Left ventricle myocardium superior (tissue), 1 donor: Measurements from ENCODE around the gene ALG2. TPM values are rescaled to one million over a fixed set of nuclear protein-coding genes. Genes with fewer than 3 reads are reported as not detected.

Experiments
- ATAC-seq: fragments of 200-7000 bp; cut with Tn5 transposase; one replicate; pipeline ENCODE4 v1.9.1; 2020; ENCODE audit warnings: mild to moderate bottlenecking, moderate library complexity
- DNase-seq: peaks from one replicate; pipeline ENCODE4 v3.0.0-alpha.2; 2020
- intact Hi-C: fragments of 100-400 bp; cut with micrococcal nuclease; formaldehyde crosslinking; loops from one replicate; pipeline ENCODE4 v1.11.0; 2022
- total RNA-seq: library from RNA; stranded (reverse); fragmentation: NEBNext Ultra II Directional; extraction: Animal tissue kit (Norgen Biotek cat#: 25700); gene quantifications from one replicate; pipeline ENCODE4 v1.2.1, GENCODE V29; 2021
- donor health status: DM: no; HTN: yes; CAD: no; lungs with severe emphysema.

Gene ALG2
- total RNA-seq, 1 donor from 2014 or later: 15.0 TPM

DNA sequence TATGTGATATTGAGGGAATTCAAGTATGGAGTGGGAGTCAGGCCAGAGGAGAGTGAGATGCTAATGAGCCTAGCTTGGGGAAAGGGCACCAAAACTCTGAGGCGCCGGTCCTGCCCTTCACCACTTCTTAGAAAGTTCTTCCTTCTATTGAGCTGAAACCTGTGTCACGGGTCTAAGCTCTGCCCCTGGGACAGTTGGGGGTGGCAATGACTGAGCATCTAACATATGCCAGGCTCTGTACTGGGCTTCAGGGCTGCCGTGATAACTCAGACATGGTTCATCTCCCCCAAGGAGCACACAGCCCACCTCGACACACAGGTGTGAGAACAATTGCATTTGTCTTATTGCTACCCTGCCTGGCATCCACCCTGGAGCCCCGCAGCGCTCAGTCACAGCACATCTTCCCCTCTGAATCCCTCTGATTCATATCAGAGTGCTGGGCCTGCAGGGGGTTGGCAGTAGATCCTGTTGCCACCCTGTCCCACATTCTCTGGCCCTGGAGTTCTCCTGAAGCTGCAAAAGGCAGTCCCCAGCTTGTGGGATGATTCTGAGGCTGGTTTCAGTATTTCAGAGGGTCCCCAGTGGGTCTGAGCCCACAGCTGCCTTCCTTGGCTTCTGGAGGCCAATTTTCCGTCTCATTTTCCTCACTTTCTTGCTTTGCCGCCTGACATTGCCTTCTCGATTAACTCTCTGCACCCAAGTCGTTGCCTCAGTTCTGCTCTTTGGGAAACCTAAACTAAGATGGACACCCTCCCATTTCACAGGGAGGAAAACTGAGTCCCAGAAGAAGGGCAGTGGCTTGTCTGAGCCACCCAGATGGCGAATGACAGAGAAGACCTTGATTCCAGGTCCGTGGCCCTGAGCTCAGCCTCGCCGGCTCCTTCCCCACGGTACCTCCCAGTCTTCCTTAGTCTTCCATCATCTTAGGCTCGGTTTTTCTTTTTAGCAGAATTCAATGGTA lies 42.5 kb downstream of the ALG2 start:
- intact Hi-C loops: no loop called here
- DNase-seq: no peak
- ATAC-seq: no peak

DNA sequence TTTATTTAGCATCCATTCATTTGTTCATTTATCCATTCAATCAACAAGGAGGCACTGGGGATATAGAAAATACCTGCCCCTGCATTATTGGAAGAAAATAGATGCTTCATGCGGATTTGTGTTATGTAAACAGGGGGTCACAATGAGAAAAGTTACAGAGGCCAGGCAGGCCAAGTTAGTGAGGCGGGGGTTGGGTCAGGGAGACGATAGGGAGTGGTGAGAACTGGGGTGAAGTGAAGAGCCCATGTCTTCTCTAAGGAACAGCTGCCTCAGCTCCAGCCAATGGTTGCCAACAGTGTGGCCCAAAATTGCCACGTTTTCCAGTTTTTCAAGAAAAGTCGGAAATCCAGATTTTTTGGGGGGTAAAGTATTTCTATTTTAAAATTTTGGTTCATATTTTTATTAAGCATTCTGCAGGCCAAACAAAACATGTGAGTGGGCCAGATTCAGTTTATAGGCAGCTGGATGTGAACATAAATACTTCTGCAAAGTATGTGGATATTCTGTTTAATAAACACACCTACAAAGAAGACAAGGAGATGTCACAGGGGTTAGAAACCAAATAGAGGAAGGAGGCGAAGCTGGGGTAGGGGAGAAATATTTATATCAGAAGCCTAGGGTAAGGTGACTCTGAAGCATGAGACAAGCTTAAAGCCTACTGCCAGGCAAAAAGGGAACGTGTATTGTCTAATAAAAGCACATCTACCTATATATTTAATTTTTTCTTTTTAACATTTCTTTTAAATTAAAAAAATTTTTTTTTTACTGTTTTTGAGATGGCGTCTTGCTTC lies 44.0 kb downstream of the ALG2 start:
- DNase-seq (no peak), ATAC-seq (no peak)
- intact Hi-C loops: no loop called here

DNA sequence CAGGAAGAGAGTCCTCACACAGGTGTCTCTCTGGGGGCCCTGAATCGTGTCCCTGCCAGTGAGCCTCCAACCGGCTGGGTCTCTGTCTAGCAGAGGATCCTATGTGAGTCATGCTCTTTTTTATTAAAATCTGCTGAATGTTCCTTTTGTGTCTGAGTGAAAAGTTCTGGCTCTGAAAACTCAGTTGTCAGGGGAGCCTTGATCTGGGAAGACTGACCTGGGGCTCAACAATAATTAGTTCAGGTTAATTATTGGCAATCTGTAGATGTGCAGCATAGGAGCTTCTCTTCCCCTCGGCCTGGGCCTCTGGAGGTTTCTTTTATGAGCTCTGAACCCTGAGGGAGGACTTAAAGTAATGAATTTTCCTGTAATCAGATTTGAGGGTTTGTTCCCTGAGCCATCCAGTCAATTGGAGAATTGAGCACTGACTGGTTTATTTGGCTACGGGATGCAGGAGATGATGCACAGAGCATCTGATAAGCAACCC lies 45.2 kb downstream of the ALG2 start:
- no peak for ATAC-seq
- intact Hi-C loops: no loop called here

DNA sequence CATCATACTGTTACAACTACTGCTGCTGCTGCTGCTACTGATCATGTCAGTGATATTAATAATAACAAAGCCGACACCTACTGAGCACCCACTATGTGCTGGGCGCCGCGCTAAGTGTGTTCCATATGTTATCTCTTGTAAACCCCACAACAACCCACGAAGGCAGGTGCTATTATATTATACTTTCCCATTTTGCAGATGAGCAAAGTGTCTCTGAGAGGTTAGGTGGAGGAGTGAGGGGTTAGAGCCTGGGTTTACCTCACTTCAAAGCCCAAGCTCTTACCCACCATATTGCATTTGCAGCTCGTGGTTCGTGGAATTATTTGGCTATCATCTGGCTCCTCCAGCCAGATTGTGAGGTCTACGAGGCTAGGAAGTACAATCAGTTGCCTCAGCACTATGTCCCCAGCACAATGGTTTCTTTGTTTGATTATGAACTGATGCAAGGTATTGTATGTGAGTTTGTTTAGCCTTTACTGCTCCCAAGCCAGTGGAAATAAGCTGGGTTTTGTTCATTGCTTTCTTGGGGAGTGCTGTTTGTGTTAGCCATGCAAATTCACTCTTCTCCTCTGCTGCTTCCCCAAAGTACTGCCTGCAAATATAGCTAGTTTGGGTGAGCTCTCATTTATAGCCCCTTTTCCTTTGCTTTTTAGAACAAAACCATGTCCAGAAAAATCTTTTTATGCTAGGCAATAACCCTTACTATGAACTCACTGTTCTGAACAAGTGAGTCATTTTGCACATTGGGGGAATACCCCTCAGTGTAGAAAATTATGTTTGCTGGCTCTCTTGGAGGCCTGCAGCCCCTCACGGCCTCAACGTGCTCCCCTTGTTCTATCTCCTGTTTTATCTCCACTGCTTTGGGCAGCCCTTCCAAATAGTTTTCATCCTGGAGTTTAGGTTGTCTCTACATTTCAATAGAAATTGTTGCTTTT lies 47.9 kb downstream of the ALG2 start:
- ATAC-seq: no peak
- intact Hi-C loops: no loop called here

More for the DNA sequence above, 45.2 kb downstream of the ALG2 start:
- no peak for DNase-seq

DNA sequence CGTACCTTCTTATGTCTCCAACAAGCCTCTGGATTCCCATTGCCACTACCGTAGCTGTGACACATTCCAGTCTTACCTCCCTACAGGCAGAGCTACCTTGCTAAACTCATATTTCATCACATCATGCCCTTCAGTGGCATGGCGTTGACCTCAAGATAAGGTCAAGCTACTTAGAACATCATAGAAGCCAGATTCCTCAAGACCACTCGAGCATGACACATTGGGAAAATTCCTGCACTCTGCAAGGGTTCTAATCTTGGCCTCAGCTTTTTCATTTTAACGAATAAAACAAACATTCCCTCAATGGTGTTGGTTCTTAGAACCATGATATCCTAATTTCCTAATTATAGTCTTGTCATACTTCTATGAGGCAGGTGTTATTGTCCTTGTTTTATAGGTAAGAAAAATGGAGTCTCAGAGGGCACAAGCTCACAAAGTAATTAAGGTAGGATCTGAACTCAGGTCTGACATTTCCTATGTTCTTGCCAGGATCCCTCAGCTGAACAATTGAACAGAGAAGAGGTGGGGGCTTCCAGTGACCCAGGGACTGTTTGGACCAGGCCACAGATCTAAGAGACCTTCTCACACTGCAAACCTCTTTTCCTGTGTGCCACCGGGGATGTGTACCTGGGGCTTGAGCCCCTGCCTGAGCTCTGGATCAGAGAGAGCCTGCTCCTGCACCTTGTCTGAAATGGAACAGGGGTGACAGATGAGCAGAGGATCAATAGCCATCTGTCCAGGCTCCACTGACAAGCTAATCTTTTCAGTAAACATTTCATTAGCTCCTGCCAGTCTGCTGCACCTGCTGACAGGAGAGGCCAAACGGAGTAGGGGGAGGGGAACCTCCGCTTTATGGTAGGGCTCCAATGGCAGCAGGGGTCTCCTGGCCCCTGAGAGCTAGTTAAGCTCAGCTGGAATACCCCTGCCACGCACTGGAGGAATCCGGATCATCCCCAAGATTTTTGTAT lies 49.3 kb downstream of the ALG2 start:
- intact Hi-C loops: no loop called here
- no peak for ATAC-seq
- no peak for DNase-seq

More for the DNA sequence above, 47.9 kb downstream of the ALG2 start:
- no peak for DNase-seq

DNA sequence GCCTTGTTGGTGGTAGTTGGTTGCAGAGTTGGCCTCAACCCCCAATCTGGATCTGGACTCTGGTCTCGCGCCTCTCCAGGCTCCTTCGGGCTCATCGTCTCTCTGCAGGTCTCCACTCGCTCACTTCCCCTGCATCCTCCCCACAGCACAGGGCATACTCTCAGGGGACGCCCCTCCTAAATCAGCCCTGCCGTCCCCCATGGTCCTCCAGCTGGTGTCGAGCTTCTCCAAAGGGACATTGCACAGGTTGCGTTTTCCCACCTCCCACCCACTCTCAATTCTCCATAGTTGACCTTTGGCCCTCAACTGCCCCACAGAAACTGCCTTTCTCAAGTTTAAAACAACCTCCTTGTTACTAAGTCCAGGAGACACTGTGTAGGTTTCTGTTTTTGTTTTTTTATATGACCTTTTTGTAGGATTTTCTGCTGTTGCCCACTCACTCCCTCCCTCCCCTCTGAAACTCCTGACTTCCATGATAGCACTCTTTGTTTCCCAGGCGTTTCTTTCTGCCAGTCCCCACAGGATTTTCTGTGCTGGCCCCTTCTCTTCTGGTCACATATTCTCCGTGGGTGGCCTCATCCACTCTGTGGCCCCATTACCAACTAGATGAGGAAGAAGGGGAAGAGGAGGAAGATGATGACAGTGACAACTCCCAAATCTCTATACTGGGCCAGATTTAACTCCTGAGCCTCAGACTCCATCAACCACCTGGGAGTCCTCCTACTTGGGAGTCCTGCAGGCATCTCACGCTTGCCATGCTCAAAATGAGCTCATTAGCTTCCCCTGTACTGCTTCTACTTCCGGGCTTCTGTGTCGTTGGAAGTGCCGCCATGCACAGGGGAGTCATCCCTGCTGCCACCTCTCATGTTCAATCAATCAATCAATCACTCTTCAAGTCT lies 50.3 kb downstream of the ALG2 start:
- DNase-seq: no peak
- intact Hi-C loops: no loop called here
- no peak for ATAC-seq

DNA sequence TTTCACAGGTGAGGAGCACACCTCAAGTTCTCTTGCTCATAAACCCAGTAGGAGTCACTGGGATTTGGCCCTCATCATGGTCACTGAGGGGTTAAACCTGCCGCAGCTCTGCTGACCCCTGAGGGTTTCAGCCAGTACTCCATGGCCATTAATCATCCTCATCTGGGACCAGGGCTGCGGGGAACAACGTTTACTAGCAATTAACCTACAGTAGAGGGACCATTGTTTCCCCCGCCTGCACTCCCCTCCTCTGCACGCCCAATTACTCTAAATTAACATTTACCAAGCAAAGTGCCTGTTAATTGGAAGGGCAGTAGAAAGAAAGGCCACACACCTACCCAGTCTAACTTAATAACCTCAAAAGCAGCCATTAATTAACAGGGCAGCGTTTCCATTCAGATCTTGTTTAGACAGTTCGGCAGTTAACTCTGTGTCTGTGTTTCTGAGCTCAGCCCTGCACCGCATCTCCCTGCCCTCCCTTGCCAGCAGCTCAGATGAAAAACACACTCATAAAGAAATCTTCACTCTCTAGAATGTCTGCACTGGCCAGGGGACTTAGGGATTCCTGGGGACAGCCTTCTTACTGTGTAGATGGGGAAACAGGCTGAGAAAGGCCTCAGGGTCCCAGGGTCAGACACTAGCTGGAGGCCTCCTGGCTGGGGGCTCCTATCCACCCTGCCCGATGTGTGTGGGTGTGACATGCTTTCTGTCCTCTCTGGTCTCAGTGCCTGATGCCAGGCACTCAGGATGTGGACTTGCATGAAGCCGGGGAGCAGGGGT lies 51.6 kb downstream of the ALG2 start:
- no peak for DNase-seq
- no peak for ATAC-seq
- intact Hi-C loops: no loop called here

DNA sequence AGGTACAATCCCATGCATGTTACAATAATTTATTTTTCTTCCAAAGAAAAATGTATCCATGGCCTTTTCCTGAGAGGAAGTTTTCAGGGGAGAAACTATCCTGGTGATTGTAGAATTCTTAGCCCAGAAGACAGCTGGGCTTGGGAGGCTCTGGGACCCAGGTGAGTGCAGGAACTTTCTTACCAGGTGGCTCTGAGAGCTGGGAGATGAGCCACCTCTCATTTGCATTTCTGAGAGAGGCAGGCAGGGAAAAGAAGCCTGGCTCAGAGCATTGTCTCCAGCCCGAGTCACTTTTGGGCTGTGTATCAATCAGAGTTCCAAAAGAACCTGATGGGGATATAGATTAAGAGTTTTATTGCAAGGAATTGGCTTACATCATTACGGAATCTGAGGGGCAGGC lies 52.7 kb downstream of the ALG2 start:
- intact Hi-C loops: no loop called here
- DNase-seq: no peak
- ATAC-seq: no peak

DNA sequence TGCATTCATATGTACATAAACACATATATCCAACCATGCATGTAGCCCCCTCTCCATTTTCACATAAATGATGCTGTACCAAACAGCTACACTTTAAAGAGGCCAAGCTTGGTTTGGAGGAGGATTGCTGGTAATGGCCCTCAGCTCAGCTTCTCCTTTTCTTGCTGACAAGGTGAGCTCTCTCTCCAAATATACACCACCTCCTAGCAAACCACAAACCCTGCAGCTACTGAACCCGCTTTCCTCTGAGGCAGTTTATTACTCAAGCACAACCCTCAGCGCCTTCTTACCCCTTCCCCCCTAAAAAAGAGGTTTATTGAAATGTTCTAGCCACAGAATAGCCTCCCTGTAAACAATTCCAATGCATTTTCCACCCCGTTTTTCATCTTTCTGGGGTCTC lies 54.0 kb downstream of the ALG2 start:
- ATAC-seq (no peak), DNase-seq (no peak)
- intact Hi-C loops: no loop called here

DNA sequence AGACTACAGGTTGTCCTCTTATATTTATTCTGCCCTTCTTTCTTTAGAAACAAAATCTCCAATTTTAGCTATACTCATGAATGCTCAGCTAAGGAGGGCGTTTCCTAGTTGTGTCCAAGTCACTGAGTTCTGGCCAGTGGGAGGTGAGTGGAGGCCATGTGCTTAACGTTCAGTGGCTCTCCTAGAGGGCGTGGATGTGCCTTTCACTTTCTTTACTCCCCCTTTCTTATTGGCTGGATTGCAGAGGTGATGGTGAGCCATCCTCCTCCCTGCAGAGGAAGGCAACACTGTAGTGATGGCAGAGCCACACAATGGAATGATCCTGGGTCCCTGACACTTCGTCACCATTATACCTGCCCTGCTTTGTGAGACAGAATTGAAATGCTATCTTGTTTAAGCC lies 54.6 kb downstream of the ALG2 start:
- ATAC-seq (no peak), DNase-seq (no peak)
- intact Hi-C loops: no loop called here

Other genes starting within 250 kb of the ALG2 start
- 12.3 TPM for gene TGFBR1, start 116.8 kb downstream of the ALG2 start, total RNA-seq
- 46.7 TPM for gene SEC61B, start 340 bp upstream of the ALG2 start, total RNA-seq